Uterus (tissue), 4 donors: ENCODE measurements around the gene ADGRL2. TPM values are rescaled to one million over a fixed set of nuclear protein-coding genes. Genes with fewer than 3 reads are reported as not detected.

Experiments used
- DNase-seq, 2 donors: peaks; one replicate each; pipeline ENCODE4 v3.0.0-alpha.2; 2019 to 2020
- H3K27ac ChIP-seq, 2 donors: fragments of 200-600 bp; sonication (generic); 1 replicate in 1 of 2; 2 replicates in 1 of 2; pipeline ENCODE4 v1.5.1; 2016 to 2018
- H3K27me3 ChIP-seq, 2 donors: fragments of 200-600 bp; sonication (generic); one replicate each; pipeline ENCODE4 v1.5.1; 2018 to 2019; ENCODE audit warnings: control low read depth in 1 of 2
- H3K36me3 ChIP-seq, 2 donors: fragments of 200-600 bp; sonication (generic); one replicate each; pipeline ENCODE4 v1.5.1; 2019; ENCODE audit warnings: control low read depth in 1 of 2
- H3K4me1 ChIP-seq, 2 donors: fragments of 200-600 bp; sonication (generic); one replicate each; pipeline ENCODE4 v1.5.1; 2018 to 2019; ENCODE audit warnings: control low read depth in 1 of 2
- H3K4me3 ChIP-seq, 2 donors: fragments of 200-600 bp; sonication (generic); 1 replicate in 1 of 2; 2 replicates in 1 of 2; pipeline ENCODE4 v1.5.1; 2018 to 2019; ENCODE audit warnings: mild to moderate bottlenecking in 1 of 2
- H3K9me3 ChIP-seq, 2 donors: fragments of 200-600 bp; sonication (generic); one replicate each; pipeline ENCODE4 v1.5.1; 2019; ENCODE audit warnings: control low read depth in 1 of 2
- CTCF ChIP-seq, 4 experiments: fragments of 200-600 bp in 2 of 4; fragments of 450-650 bp in 2 of 4; sonication (generic) in 2 of 4; IDR thresholded peaks; one replicate each; pipeline ENCODE4 v1.5.1; 2016 to 2019; ENCODE audit warnings: antibody characterized with exemption in 4 of 4, mild to moderate bottlenecking in 2 of 4, moderate library complexity in 1 of 4
- POLR2A ChIP-seq, 2 donors: fragments of 450-650 bp; IDR thresholded peaks; one replicate each; pipeline ENCODE4 v1.6.1; 2016; ENCODE audit warnings: antibody characterized with exemption in 2 of 2, mild to moderate bottlenecking in 1 of 2, moderate library complexity in 1 of 2
- intact Hi-C: fragments of 100-400 bp; cut with DNase I; formaldehyde crosslinking; loops from one replicate; pipeline ENCODE4 v1.15.1; 2023; ENCODE audit warnings: low total_unique reads
- total RNA-seq, 4 donors: library from RNA; depleted of rRNA in 3 of 4; stranded (reverse); fragments of >200 nt in 3 of 4; gene quantifications; one replicate each; pipeline versions ENCODE4 v1.1.0 to v1.2.4, GENCODE V29; 2014 to 2023
- donor health status: DM: yes; HTN: yes; CAD: no.

The ADGRL2 gene
- total RNA-seq, 4 donors from 2014 or later, result 29.1 to 200 (median 50.7) TPM

GRCh38 chr1:81894867-81895266 lies 94.1 kb downstream of the ADGRL2 start:
- H3K9me3 ChIP-seq, result no peaks in the 10 kb centered on the region
- no peak overlapping the region for H3K4me3 ChIP-seq
- TF ChIP-seq CTCF (IDR thresholded peaks at IDR 0.05) (no peak), POLR2A (IDR thresholded peaks at IDR 0.05) (no peak)
- H3K36me3 ChIP-seq, result peaks cover 0 to 3% of the 10 kb centered on the region in 2 donors
- intact Hi-C loops, result no loop called here
- DNase-seq, result no peak
- no peak overlapping the region for H3K27ac ChIP-seq
- H3K27me3 ChIP-seq, result no peaks in the 10 kb centered on the region
- no peaks in the 10 kb centered on the region for H3K4me1 ChIP-seq

GRCh38 chr1:81899214-81899821 lies 98.6 kb downstream of the ADGRL2 start:
- Histone ChIP-seq H3K4me1 (no peaks in the 10 kb centered on the region), H3K9me3 (no peaks in the 10 kb centered on the region), H3K27ac (no peak overlapping the region), H3K27me3 (no peaks in the 10 kb centered on the region), H3K36me3 (peaks cover 0 to 3% of the 10 kb centered on the region in 2 donors), H3K4me3 (no peak overlapping the region)
- TF ChIP-seq CTCF (IDR thresholded peaks at IDR 0.05) (no peak), POLR2A (IDR thresholded peaks at IDR 0.05) (no peak)
- no peak for DNase-seq
- intact Hi-C loops, result no loop called here

GRCh38 chr1:81907575-81907974 lies 106.8 kb downstream of the ADGRL2 start:
- TF ChIP-seq CTCF (IDR thresholded peaks at IDR 0.05) (no peak), POLR2A (IDR thresholded peaks at IDR 0.05) (no peak)
- H3K27me3 ChIP-seq, result no peaks in the 10 kb centered on the region
- no peaks in the 10 kb centered on the region for H3K9me3 ChIP-seq
- H3K4me3 ChIP-seq, result no peak overlapping the region
- no peak overlapping the region for H3K27ac ChIP-seq
- H3K36me3 ChIP-seq, result no peaks in the 10 kb centered on the region
- DNase-seq, result no peak
- H3K4me1 ChIP-seq, result no peaks in the 10 kb centered on the region
- intact Hi-C loops, result no loop called here

- no peaks in the 10 kb centered on the region for H3K27me3 ChIP-seq
- H3K27ac ChIP-seq, result no peak overlapping the region
- H3K9me3 ChIP-seq, result no peaks in the 10 kb centered on the region
- intact Hi-C loops, result no loop called here
- no peaks in the 10 kb centered on the region for H3K36me3 ChIP-seq
- H3K4me1 ChIP-seq, result no peaks in the 10 kb centered on the region
- no peak overlapping the region for H3K4me3 ChIP-seq
- TF ChIP-seq POLR2A (IDR thresholded peaks at IDR 0.05), result no peak
- TF ChIP-seq CTCF (IDR thresholded peaks at IDR 0.05), result no peak
- no peak for DNase-seq
Measured at GRCh38 chr1:81912383-81912782, 111.6 kb downstream of the ADGRL2 start.

- no peak overlapping the region for H3K4me3 ChIP-seq
- intact Hi-C loops, result no loop called here
Measured at GRCh38 chr1:81915937-81916336, 115.2 kb downstream of the ADGRL2 start.

More at GRCh38 chr1:81915937-81916336, 115.2 kb downstream of the ADGRL2 start:
- TF ChIP-seq CTCF (IDR thresholded peaks at IDR 0.05) (no peak), POLR2A (IDR thresholded peaks at IDR 0.05) (no peak)
- Histone ChIP-seq H3K36me3 (no peaks in the 10 kb centered on the region), H3K4me1 (no peaks in the 10 kb centered on the region), H3K9me3 (no peaks in the 10 kb centered on the region), H3K27me3 (no peaks in the 10 kb centered on the region), H3K27ac (no peak overlapping the region)
- DNase-seq, result no peak
